WTC11 (cell line): ENCODE data around the gene OR2AE1. TPM values are rescaled to one million over a fixed set of nuclear protein-coding genes. Genes with fewer than 3 reads are reported as not detected.

ENCODE experiments used
- ATAC-seq: fragments of 200-7000 bp; cut with Tn5 transposase; 2 replicates; pipeline ENCODE4 v1.10.0; 2021; ENCODE audit warnings: mild to moderate bottlenecking, moderate library complexity
- CTCF ChIA-PET: fragments of 300-600 bp; sonication (Branson Sonifier 250); formaldehyde crosslinking; loops from one replicate; lab custom pipeline; 2021; ENCODE audit warnings: antibody characterized with exemption; lab: Charles Lee
- POLR2A ChIA-PET: fragments of 350-600 bp; sonication (Branson Sonifier 250); formaldehyde crosslinking; loops from one replicate; lab custom pipeline; 2021; ENCODE audit warnings: antibody characterized with exemption; lab: Charles Lee
- DNase-seq: peaks from one replicate; pipeline ENCODE4 v3.0.0; 2021; ENCODE audit warnings: low spot score
- H3K27ac Mint-ChIP-seq: 2 replicates; pipeline ENCODE4 v1.8.0; 2021; ENCODE audit warnings: mixed read lengths
- H3K27me3 Mint-ChIP-seq: 2 replicates; pipeline ENCODE4 v1.8.0; 2021; ENCODE audit warnings: low read depth, mild to moderate bottlenecking, moderate library complexity, mixed read lengths
- H3K36me3 Mint-ChIP-seq: 2 replicates; pipeline ENCODE4 v1.8.0; 2021; ENCODE audit warnings: mixed read lengths
- H3K4me1 Mint-ChIP-seq: 2 replicates; pipeline ENCODE4 v1.8.0; 2022; ENCODE audit warnings: mixed read lengths
- H3K4me3 Mint-ChIP-seq: 2 replicates; pipeline ENCODE4 v1.8.0; 2021; ENCODE audit warnings: mild to moderate bottlenecking, moderate library complexity, mixed read lengths
- H3K9me3 Mint-ChIP-seq: 2 replicates; pipeline ENCODE4 v1.8.0; 2021; ENCODE audit warnings: mixed read lengths
- ATF2 ChIP-seq: sonication (generic); formaldehyde crosslinking; IDR thresholded peaks from 2 replicates; pipeline ENCODE4 v1.8.1; 2022; ENCODE audit warnings: low read depth, missing genetic modification reagents, borderline replicate concordance
- CREM ChIP-seq: sonication (generic); formaldehyde crosslinking; IDR thresholded peaks from 2 replicates; pipeline ENCODE4 v1.8.1; 2022; ENCODE audit warnings: mild to moderate bottlenecking, missing genetic modification reagents, moderate library complexity
- ESRRA ChIP-seq: sonication (generic); formaldehyde crosslinking; IDR thresholded peaks from 2 replicates; pipeline ENCODE4 v1.8.1; 2022; ENCODE audit warnings: mild to moderate bottlenecking, missing genetic modification reagents, borderline replicate concordance
- FOXK1 ChIP-seq: sonication (generic); formaldehyde crosslinking; IDR thresholded peaks from 2 replicates; pipeline ENCODE4 v1.8.0; 2022; ENCODE audit warnings: mild to moderate bottlenecking, moderate library complexity, missing genetic modification reagents
- GABPB1 ChIP-seq: sonication (generic); formaldehyde crosslinking; IDR thresholded peaks from 2 replicates; pipeline ENCODE4 v1.8.1; 2023; ENCODE audit warnings: mild to moderate bottlenecking, missing genetic modification reagents
- GTF2I ChIP-seq: fragments of 250-450 bp; sonication (Bioruptor Pico); conservative IDR thresholded peaks from 2 replicates; pipeline ENCODE4 v1.4.0; 2021; ENCODE audit warnings: mild to moderate bottlenecking
- HMGA2 ChIP-seq: fragments of 250-450 bp; sonication (Bioruptor Pico); IDR thresholded peaks from 2 replicates; pipeline ENCODE4 v1.4.0; 2021; ENCODE audit warnings: mild to moderate bottlenecking, moderate library complexity
- IRF2 ChIP-seq: sonication (generic); formaldehyde crosslinking; IDR thresholded peaks from 2 replicates; pipeline ENCODE4 v1.8.0; 2022; ENCODE audit warnings: low read depth, missing genetic modification reagents, borderline replicate concordance
- NFATC4 ChIP-seq: fragments of 250-450 bp; sonication (Bioruptor Pico); IDR thresholded peaks from 2 replicates; pipeline ENCODE4 v1.9.0; 2021; ENCODE audit warnings: mild to moderate bottlenecking
- NR2C2 ChIP-seq: sonication (generic); formaldehyde crosslinking; IDR thresholded peaks from 2 replicates; pipeline ENCODE4 v1.8.0; 2022; ENCODE audit warnings: mild to moderate bottlenecking, missing genetic modification reagents
- PREB ChIP-seq: sonication (generic); formaldehyde crosslinking; IDR thresholded peaks from 2 replicates; pipeline ENCODE4 v1.8.1; 2022; ENCODE audit warnings: mild to moderate bottlenecking, missing genetic modification reagents, moderate library complexity, borderline replicate concordance
- RORB ChIP-seq: fragments of 250-450 bp; sonication (Bioruptor Pico); IDR thresholded peaks from 2 replicates; pipeline ENCODE4 v1.9.0; 2021; ENCODE audit warnings: mild to moderate bottlenecking
- TEAD1 ChIP-seq: sonication (generic); formaldehyde crosslinking; IDR thresholded peaks from 2 replicates; pipeline ENCODE4 v1.8.0; 2022; ENCODE audit warnings: mild to moderate bottlenecking, missing genetic modification reagents
- ZNF532 ChIP-seq: fragments of 250-450 bp; sonication (Bioruptor Pico); IDR thresholded peaks from 2 replicates; pipeline ENCODE4 v1.9.0; 2021; ENCODE audit warnings: mild to moderate bottlenecking, borderline replicate concordance
- total RNA-seq: library from RNA; stranded (reverse); gene quantifications from 3 replicates; pipeline ENCODE4 v1.2.3, GENCODE V29; 2021
- TF ChIP-seq, protein P1 (sequence below): fragments of 250-450 bp; sonication (Bioruptor Pico); IDR thresholded peaks from 2 replicates; pipeline ENCODE4 v1.8.0; 2021; ENCODE audit warnings: mild to moderate bottlenecking
- TF ChIP-seq, protein P2 (sequence below): fragments of 200-600 bp; IDR thresholded peaks from 2 replicates; pipeline ENCODE4 v1.8.0; 2022; ENCODE audit warnings: antibody characterized with exemption
- TF ChIP-seq, protein P3 (sequence below): sonication (generic); formaldehyde crosslinking; IDR thresholded peaks from 2 replicates; pipeline ENCODE4 v1.8.1; 2022; ENCODE audit warnings: missing genetic modification reagents, borderline replicate concordance

OR2AE1 gene
- total RNA-seq, 1 experiment from 2014 or later, result 0.15 TPM

GRCh38 chr7:99897322-99898022 is 20.6 kb upstream of the OR2AE1 start (continued):
- TF ChIP-seq CREM (CRISPR knock-in tag) (no peak), FOXK1 (no peak), HMGA2 (CRISPR knock-in tag) (no peak), PREB (CRISPR knock-in tag) (no peak), NFATC4 (CRISPR knock-in tag) (no peak), ATF2 (CRISPR knock-in tag) (no peak)
- TF ChIP-seq, protein P1, sequence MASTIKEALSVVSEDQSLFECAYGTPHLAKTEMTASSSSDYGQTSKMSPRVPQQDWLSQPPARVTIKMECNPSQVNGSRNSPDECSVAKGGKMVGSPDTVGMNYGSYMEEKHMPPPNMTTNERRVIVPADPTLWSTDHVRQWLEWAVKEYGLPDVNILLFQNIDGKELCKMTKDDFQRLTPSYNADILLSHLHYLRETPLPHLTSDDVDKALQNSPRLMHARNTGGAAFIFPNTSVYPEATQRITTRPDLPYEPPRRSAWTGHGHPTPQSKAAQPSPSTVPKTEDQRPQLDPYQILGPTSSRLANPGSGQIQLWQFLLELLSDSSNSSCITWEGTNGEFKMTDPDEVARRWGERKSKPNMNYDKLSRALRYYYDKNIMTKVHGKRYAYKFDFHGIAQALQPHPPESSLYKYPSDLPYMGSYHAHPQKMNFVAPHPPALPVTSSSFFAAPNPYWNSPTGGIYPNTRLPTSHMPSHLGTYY (CRISPR knock-in tag), result no peak
- TF ChIP-seq, protein P2, sequence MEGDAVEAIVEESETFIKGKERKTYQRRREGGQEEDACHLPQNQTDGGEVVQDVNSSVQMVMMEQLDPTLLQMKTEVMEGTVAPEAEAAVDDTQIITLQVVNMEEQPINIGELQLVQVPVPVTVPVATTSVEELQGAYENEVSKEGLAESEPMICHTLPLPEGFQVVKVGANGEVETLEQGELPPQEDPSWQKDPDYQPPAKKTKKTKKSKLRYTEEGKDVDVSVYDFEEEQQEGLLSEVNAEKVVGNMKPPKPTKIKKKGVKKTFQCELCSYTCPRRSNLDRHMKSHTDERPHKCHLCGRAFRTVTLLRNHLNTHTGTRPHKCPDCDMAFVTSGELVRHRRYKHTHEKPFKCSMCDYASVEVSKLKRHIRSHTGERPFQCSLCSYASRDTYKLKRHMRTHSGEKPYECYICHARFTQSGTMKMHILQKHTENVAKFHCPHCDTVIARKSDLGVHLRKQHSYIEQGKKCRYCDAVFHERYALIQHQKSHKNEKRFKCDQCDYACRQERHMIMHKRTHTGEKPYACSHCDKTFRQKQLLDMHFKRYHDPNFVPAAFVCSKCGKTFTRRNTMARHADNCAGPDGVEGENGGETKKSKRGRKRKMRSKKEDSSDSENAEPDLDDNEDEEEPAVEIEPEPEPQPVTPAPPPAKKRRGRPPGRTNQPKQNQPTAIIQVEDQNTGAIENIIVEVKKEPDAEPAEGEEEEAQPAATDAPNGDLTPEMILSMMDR, result no peak

- POLR2A ChIA-PET, result no interaction called here
- Mint-ChIP-seq H3K9me3 (peaks cover 20% of the 10 kb centered on the region), H3K36me3 (peaks cover 24% of the 10 kb centered on the region), H3K27ac (no peak overlapping the region), H3K27me3 (no peaks in the 10 kb centered on the region; the same call in 1 of the 2 replicates), H3K4me1 (no peaks in the 10 kb centered on the region), H3K4me3 (no peak overlapping the region)
- CTCF ChIA-PET, result no interaction called here
- DNase-seq (no peak), ATAC-seq (no peak)
- TF ChIP-seq GTF2I (CRISPR knock-in tag) (no peak), ESRRA (CRISPR knock-in tag) (no peak), ZNF532 (CRISPR knock-in tag) (no peak), IRF2 (CRISPR knock-in tag) (no peak), TEAD1 (CRISPR knock-in tag) (no peak), GABPB1 (CRISPR knock-in tag) (no peak), NR2C2 (CRISPR knock-in tag) (no peak), RORB (CRISPR knock-in tag) (no peak), ATF2 (CRISPR knock-in tag) (no peak), HMGA2 (CRISPR knock-in tag) (no peak)
- TF ChIP-seq, protein P3, sequence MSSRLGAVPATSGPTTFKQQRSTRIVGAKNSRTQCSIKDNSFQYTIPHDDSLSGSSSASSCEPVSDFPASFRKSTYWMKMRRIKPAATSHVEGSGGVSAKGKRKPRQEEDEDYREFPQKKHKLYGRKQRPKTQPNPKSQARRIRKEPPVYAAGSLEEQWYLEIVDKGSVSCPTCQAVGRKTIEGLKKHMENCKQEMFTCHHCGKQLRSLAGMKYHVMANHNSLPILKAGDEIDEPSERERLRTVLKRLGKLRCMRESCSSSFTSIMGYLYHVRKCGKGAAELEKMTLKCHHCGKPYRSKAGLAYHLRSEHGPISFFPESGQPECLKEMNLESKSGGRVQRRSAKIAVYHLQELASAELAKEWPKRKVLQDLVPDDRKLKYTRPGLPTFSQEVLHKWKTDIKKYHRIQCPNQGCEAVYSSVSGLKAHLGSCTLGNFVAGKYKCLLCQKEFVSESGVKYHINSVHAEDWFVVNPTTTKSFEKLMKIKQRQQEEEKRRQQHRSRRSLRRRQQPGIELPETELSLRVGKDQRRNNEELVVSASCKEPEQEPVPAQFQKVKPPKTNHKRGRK (CRISPR knock-in tag), result no peak
These were observed 17.9 kb upstream of the OR2AE1 start for GRCh38 chr7:99894738-99895137.
